Gastrocnemius medialis (tissue), 4 donors: Measurements from ENCODE around the gene TFB1M. TPM values are rescaled to one million over a fixed set of nuclear protein-coding genes. Genes with fewer than 3 reads are reported as not detected.

Experiments used
- ATAC-seq, 2 donors: fragments of 150-250 bp; one replicate each; pipeline ENCODE4 v1.9.1; 2016
- DNase-seq, 2 donors: peaks; one replicate each; pipeline ENCODE4 v3.0.0-alpha.2; 2019
- H3K27ac ChIP-seq, 4 donors: fragments of 200-600 bp; sonication (generic); 1 replicate in 1 of 4; 2 replicates in 3 of 4; pipeline ENCODE4 v1.5.1; 2016 to 2018; ENCODE audit warnings: mild to moderate bottlenecking in 2 of 4, moderate library complexity in 1 of 4
- H3K27me3 ChIP-seq, 3 donors: fragments of 200-600 bp; sonication (generic) in 2 of 3; 1 replicate in 1 of 3; 2 replicates in 2 of 3; pipeline versions ENCODE4 v1.5.1 to v1.6.0; 2016 to 2019; ENCODE audit warnings: mild to moderate bottlenecking in 1 of 3, moderate library complexity in 1 of 3
- H3K36me3 ChIP-seq, 2 donors: fragments of 200-600 bp; sonication (generic) in 1 of 2; one replicate each; pipeline ENCODE4 v1.5.1; 2017 to 2018
- H3K4me1 ChIP-seq, 2 donors: fragments of 200-600 bp; sonication (generic) in 1 of 2; one replicate each; pipeline ENCODE4 v1.5.1; 2016 to 2017; ENCODE audit warnings: mild to moderate bottlenecking in 2 of 2
- H3K4me3 ChIP-seq, 4 donors: fragments of 200-600 bp; sonication (generic) in 3 of 4; 1 replicate in 1 of 4; 2 replicates in 3 of 4; pipeline ENCODE4 v1.5.1; 2016 to 2019; ENCODE audit warnings: mild to moderate bottlenecking in 2 of 4
- H3K9me3 ChIP-seq, 3 donors: fragments of 200-600 bp; sonication (generic) in 2 of 3; 1 replicate in 1 of 3; 2 replicates in 2 of 3; pipeline ENCODE4 v1.5.1; 2016 to 2019
- POLR2A ChIP-seq, 2 donors: fragments of 450-650 bp; IDR thresholded peaks; one replicate each; pipeline ENCODE4 v1.6.1; 2017; ENCODE audit warnings: antibody characterized with exemption in 2 of 2, mild to moderate bottlenecking in 2 of 2, moderate library complexity in 2 of 2
- in situ Hi-C, 4 donors: fragments of 200-750 bp; cut with MboI; loops; one replicate each; pipeline versions ENCODE4 v1.15.0 to v1.8.0; 2017; ENCODE audit warnings: low sequenced_read_pairs in 4 of 4
- intact Hi-C: fragments of 100-400 bp; cut with DNase I; formaldehyde crosslinking; loops from one replicate; pipeline ENCODE4 v1.15.1; 2023; ENCODE audit warnings: low total_unique reads
- total RNA-seq, 4 donors: library from RNA; depleted of rRNA; stranded (reverse); fragments of >200 nt; gene quantifications; one replicate each; pipeline versions ENCODE4 v1.1.0 to v1.2.3, GENCODE V29; 2016
- TF ChIP-seq, protein P1 (sequence below), 5 experiments: fragments of 450-650 bp in 3 of 5; fragments of 200-600 bp in 2 of 5; sonication (generic) in 2 of 5; IDR thresholded peaks in 4 of 5; conservative IDR thresholded peaks in 1 of 5; 1 replicate in 4 of 5; 2 replicates in 1 of 5; pipeline ENCODE4 v1.5.1; 2016 to 2019; ENCODE audit warnings: antibody characterized with exemption in 5 of 5, mild to moderate bottlenecking in 3 of 5, moderate library complexity in 3 of 5

The TFB1M gene
- total RNA-seq, 4 donors from 2014 or later: 13.4 to 34.4 (median 29.2) TPM

DNA sequence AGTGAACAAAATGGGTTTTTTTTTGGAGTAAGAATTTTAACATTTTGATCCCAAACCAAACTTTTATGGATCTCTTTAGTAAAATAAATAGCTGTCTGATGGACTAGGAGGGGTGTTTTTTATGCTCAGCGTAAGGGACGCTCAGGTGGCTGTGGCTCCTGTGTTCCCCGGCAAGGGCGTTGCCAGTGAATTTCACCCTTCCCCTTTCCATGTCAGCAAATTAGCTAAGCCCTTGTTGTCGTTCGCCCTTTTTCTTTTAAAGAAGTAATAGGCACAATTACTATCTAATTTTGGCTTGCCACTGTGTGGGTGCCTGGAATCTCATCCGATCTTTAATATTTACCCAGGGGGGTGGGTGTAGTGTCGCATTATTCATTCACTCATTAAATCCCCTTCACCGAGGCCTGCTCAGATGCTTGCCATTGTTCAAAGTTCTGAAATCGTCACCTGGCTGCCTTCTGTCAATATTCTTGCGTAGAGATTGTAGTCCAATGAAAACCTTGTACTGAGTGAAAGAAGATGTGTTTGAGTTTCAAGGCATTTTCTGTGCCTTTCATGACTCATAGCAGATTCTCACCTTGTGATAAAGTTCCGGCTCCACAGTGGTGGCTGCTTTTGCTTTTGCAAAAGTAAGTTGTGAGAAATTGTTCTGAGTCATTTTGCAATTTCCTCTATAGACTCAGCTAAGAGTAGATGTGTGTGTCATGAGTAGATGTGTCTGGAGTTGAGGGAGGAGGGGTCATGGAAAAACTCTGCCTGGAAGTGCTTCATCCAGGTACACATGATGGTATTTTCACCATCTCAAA lies 90.4 kb downstream of the TFB1M start:
- TF ChIP-seq, protein P1, sequence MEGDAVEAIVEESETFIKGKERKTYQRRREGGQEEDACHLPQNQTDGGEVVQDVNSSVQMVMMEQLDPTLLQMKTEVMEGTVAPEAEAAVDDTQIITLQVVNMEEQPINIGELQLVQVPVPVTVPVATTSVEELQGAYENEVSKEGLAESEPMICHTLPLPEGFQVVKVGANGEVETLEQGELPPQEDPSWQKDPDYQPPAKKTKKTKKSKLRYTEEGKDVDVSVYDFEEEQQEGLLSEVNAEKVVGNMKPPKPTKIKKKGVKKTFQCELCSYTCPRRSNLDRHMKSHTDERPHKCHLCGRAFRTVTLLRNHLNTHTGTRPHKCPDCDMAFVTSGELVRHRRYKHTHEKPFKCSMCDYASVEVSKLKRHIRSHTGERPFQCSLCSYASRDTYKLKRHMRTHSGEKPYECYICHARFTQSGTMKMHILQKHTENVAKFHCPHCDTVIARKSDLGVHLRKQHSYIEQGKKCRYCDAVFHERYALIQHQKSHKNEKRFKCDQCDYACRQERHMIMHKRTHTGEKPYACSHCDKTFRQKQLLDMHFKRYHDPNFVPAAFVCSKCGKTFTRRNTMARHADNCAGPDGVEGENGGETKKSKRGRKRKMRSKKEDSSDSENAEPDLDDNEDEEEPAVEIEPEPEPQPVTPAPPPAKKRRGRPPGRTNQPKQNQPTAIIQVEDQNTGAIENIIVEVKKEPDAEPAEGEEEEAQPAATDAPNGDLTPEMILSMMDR (IDR thresholded peaks at IDR 0.05 in 4 of 5, conservative IDR thresholded peaks at IDR 0.05 in 1 of 5): no peak
- TF ChIP-seq POLR2A (IDR thresholded peaks at IDR 0.05): no peak
- peaks cover 0 to 4% of the 10 kb centered on the region in 2 donors for H3K4me1 ChIP-seq
- H3K4me3 ChIP-seq: no peak overlapping the region
- intact Hi-C loops (no loop called here), in situ Hi-C loops (no loop called here)
- ATAC-seq (no peak), DNase-seq (no peak)
- H3K27ac ChIP-seq: no peak overlapping the region
- H3K27me3 ChIP-seq: no peaks in the 10 kb centered on the region
- H3K36me3 ChIP-seq: no peaks in the 10 kb centered on the region
- no peaks in the 10 kb centered on the region for H3K9me3 ChIP-seq

GRCh38 chr6:155222506-155222905 lies 91.8 kb downstream of the TFB1M start:
- Histone ChIP-seq H3K36me3 (no peaks in the 10 kb centered on the region), H3K4me3 (no peak overlapping the region), H3K9me3 (no peaks in the 10 kb centered on the region), H3K27me3 (no peaks in the 10 kb centered on the region), H3K4me1 (no peaks in the 10 kb centered on the region), H3K27ac (no peak overlapping the region)
- in situ Hi-C loops: no loop called here
- ATAC-seq: no peak
- DNase-seq: no peak
- intact Hi-C loops: no loop called here
- TF ChIP-seq, protein P1 (IDR thresholded peaks at IDR 0.05 in 4 of 5, conservative IDR thresholded peaks at IDR 0.05 in 1 of 5): no peak
- TF ChIP-seq POLR2A (IDR thresholded peaks at IDR 0.05): no peak

DNA sequence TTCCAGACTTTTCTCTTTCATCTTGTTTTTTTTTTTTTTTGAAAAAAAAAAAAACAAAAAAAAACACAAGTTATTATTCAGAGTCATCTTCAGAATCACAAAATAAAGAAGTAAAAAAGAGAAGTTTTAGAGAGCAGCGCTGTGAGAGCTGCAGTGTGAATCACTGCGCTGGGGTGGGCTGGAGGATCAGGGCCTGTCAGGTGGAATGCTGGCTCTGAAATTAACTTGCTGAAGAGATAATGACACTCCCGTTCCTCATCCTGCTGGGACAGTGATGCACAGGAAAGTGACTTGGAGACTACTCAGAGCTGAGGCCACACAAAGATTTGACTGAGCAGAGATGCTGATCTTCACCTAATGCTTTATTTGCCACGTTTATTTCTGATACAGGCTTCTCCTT lies 93.2 kb downstream of the TFB1M start:
- DNase-seq: no peak
- H3K27ac ChIP-seq: no peak overlapping the region
- ATAC-seq: no peak
- TF ChIP-seq, protein P1 (IDR thresholded peaks at IDR 0.05 in 4 of 5, conservative IDR thresholded peaks at IDR 0.05 in 1 of 5): no peak
- TF ChIP-seq POLR2A (IDR thresholded peaks at IDR 0.05): no peak
- H3K36me3 ChIP-seq: no peaks in the 10 kb centered on the region
- no peaks in the 10 kb centered on the region for H3K4me1 ChIP-seq
- H3K4me3 ChIP-seq: no peak overlapping the region
- H3K9me3 ChIP-seq: no peaks in the 10 kb centered on the region
- in situ Hi-C loops (no loop called here), intact Hi-C loops (no loop called here)
- H3K27me3 ChIP-seq: no peaks in the 10 kb centered on the region

GRCh38 chr6:155219858-155220301 lies 94.4 kb downstream of the TFB1M start:
- ATAC-seq: no peak
- H3K9me3 ChIP-seq: no peaks in the 10 kb centered on the region
- in situ Hi-C loops: no loop called here

More at GRCh38 chr6:155219858-155220301, 94.4 kb downstream of the TFB1M start:
- Histone ChIP-seq H3K27me3 (no peaks in the 10 kb centered on the region), H3K27ac (no peak overlapping the region), H3K4me1 (no peaks in the 10 kb centered on the region), H3K4me3 (no peak overlapping the region), H3K36me3 (no peaks in the 10 kb centered on the region)
- DNase-seq: no peak
- intact Hi-C loops: no loop called here
- TF ChIP-seq POLR2A (IDR thresholded peaks at IDR 0.05): no peak
- TF ChIP-seq, protein P1 (IDR thresholded peaks at IDR 0.05 in 4 of 5, conservative IDR thresholded peaks at IDR 0.05 in 1 of 5): no peak
